OCI-LY1 (cell line): ENCODE data around the gene SELENOO.

Experiments
- H2AFZ ChIP-seq: fragments of 200-600 bp; sonication (generic), shearing (Covaris generic); 2 replicates; pipeline ENCODE4 v1.6.0; 2014; ENCODE audit warnings: antibody characterized with exemption, mild to moderate bottlenecking, low read length
- H3F3A ChIP-seq: fragments of 200-600 bp; sonication (generic), shearing (Covaris generic); 2 replicates; pipeline ENCODE4 v1.6.0; 2014; ENCODE audit warnings: mild to moderate bottlenecking, antibody characterized with exemption, low read length, moderate library complexity; ENCODE audit not compliant: insufficient read depth
- H3K27ac ChIP-seq: fragments of 200-600 bp; sonication (generic); 2 replicates; pipeline ENCODE4 v1.5.1; 2014; ENCODE audit warnings: low read length, mixed run types, mild to moderate bottlenecking, low read depth; ENCODE audit not compliant: poor library complexity, severe bottlenecking
- H3K27me3 ChIP-seq: fragments of 200-600 bp; sonication (generic); 2 replicates; pipeline ENCODE4 v1.6.0; 2014; ENCODE audit warnings: antibody characterized with exemption, mild to moderate bottlenecking, low read length, moderate library complexity; ENCODE audit not compliant: insufficient read depth
- H3K36me3 ChIP-seq: fragments of 200-600 bp; sonication (generic); 2 replicates; pipeline ENCODE4 v1.6.1; 2014; ENCODE audit warnings: mild to moderate bottlenecking, antibody characterized with exemption, low read length, moderate library complexity, mixed read lengths; ENCODE audit not compliant: insufficient read depth
- H3K4me1 ChIP-seq: fragments of 200-600 bp; sonication (generic); 2 replicates; pipeline ENCODE4 v1.5.1; 2014; ENCODE audit warnings: mild to moderate bottlenecking, low read length, moderate library complexity; ENCODE audit not compliant: insufficient read depth, severe bottlenecking
- H3K4me2 ChIP-seq: fragments of 200-600 bp; sonication (generic), shearing (Covaris generic); 2 replicates; pipeline ENCODE4 v1.6.1; 2014; ENCODE audit warnings: low read length
- H3K4me3 ChIP-seq: fragments of 200-600 bp; sonication (generic); 2 replicates; pipeline ENCODE4 v1.5.1; 2014; ENCODE audit warnings: low read length, low read depth, mild to moderate bottlenecking, mixed read lengths; ENCODE audit not compliant: poor library complexity, severe bottlenecking
- H3K79me2 ChIP-seq: fragments of 200-600 bp; shearing (Covaris generic); 2 replicates; pipeline ENCODE4 v1.6.1; 2016; ENCODE audit warnings: mixed run types, low read length, mixed read lengths; ENCODE audit not compliant: insufficient read depth
- H3K9ac ChIP-seq: fragments of 200-600 bp; sonication (generic), shearing (Covaris generic); 2 replicates; pipeline ENCODE4 v1.6.1; 2014; ENCODE audit warnings: mild to moderate bottlenecking, low read length, mixed read lengths
- H3K9me2 ChIP-seq: fragments of 200-600 bp; sonication (generic), shearing (Covaris generic); 2 replicates; pipeline ENCODE4 v1.6.1; 2014; ENCODE audit warnings: low read depth, mild to moderate bottlenecking, low read length, mixed read lengths
- H3K9me3 ChIP-seq: fragments of 200-600 bp; shearing (Covaris generic); 2 replicates; pipeline ENCODE4 v1.6.1; 2014; ENCODE audit warnings: low read length, mixed read lengths
- H4K20me1 ChIP-seq: fragments of 200-600 bp; sonication (generic), shearing (Covaris generic); 2 replicates; pipeline ENCODE4 v1.6.0; 2016; ENCODE audit warnings: mild to moderate bottlenecking, low read length; ENCODE audit not compliant: insufficient read depth
- EZH2 ChIP-seq: fragments of 200-600 bp; sonication (generic), shearing (Covaris generic); IDR thresholded peaks from 2 replicates; pipeline ENCODE4 v1.8.0; 2017; ENCODE audit warnings: borderline replicate concordance, mixed run types, mild to moderate bottlenecking, antibody characterized with exemption, low read length, moderate library complexity, mixed read lengths
- TF ChIP-seq, protein P1 (sequence below): fragments of 200-600 bp; sonication (generic), shearing (Covaris generic); IDR thresholded peaks from 2 replicates; pipeline ENCODE4 v1.5.1; 2017; ENCODE audit warnings: mild to moderate bottlenecking, antibody characterized with exemption, low read length, moderate library complexity, mixed read lengths

Gene SELENOO

DNA sequence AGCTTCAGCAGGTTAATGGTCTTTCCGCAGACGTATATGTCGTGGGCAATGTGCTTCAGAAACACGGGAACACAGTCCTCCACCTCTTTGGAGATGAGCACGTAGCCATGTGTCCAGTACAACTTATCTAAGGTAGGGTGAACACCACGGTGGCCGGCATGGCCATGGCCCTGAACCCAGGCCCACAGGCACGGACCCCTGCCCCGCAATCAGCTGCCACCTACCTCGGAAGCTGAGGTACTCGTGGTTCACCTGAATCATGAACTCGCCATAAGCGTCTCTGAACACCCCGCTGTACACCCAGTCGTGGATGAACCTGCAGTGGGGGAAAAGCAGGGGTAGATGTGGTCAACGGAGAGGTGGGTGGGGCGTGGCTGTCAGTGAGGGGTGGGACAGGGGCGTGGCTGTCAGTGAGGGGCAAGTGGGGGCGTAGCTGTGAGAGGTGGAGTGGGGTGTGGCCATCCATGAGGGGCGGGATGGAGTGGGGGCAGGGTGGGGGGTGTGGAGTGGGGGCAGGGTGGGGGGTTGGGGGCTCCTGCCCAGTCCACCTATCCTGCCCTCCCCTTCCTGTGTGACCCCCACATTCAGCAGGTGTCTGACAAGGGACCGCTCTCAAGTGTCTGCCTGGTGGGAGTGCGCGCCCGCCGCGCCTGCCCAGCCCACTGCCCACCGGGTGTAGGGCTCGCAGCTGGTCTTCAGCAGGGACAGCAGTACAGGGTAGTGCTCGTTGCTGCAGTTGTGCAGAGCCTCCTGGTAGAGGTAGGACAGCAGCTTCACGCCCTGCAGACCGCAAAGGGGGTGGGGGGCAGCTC lies 25.5 kb downstream of the SELENOO start:
- no peaks in the 10 kb centered on the region for H3K79me2 ChIP-seq
- H3K9me2 ChIP-seq = no peaks in the 10 kb centered on the region
- no peaks in the 10 kb centered on the region for H3K9me3 ChIP-seq
- H3K9ac ChIP-seq = no peak overlapping the region
- H2AFZ ChIP-seq = no peak overlapping the region
- TF ChIP-seq, protein P1, sequence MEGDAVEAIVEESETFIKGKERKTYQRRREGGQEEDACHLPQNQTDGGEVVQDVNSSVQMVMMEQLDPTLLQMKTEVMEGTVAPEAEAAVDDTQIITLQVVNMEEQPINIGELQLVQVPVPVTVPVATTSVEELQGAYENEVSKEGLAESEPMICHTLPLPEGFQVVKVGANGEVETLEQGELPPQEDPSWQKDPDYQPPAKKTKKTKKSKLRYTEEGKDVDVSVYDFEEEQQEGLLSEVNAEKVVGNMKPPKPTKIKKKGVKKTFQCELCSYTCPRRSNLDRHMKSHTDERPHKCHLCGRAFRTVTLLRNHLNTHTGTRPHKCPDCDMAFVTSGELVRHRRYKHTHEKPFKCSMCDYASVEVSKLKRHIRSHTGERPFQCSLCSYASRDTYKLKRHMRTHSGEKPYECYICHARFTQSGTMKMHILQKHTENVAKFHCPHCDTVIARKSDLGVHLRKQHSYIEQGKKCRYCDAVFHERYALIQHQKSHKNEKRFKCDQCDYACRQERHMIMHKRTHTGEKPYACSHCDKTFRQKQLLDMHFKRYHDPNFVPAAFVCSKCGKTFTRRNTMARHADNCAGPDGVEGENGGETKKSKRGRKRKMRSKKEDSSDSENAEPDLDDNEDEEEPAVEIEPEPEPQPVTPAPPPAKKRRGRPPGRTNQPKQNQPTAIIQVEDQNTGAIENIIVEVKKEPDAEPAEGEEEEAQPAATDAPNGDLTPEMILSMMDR = no peak
- TF ChIP-seq EZH2 = no peak
- no peaks in the 10 kb centered on the region for H4K20me1 ChIP-seq
- no peak overlapping the region for H3K4me3 ChIP-seq
- no peaks in the 10 kb centered on the region for H3K27me3 ChIP-seq
- no peak overlapping the region for H3K4me2 ChIP-seq
- no peaks in the 10 kb centered on the region for H3F3A ChIP-seq
- no peaks in the 10 kb centered on the region for H3K4me1 ChIP-seq
- H3K36me3 ChIP-seq = peaks cover 62% of the 10 kb centered on the region
- H3K27ac ChIP-seq = no peak overlapping the region

DNA sequence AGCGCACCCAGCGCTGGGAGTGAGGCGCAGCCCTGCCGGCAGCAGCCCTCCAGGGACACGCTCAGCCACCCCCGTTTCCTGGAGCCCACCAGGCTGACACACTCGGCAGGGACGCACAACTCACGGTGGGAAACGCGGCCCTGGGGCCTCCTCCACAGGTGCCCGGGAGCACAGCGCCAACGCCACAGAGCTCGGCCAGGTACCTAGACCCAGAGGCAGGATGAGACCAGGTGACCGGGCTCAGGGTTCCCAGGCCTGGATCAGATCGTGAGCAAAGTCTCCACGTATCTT lies 26.0 kb downstream of the SELENOO start:
- TF ChIP-seq EZH2 = no peak
- TF ChIP-seq, protein P1 = no peak
- H2AFZ ChIP-seq = no peak overlapping the region
- H3K4me1 ChIP-seq = no peaks in the 10 kb centered on the region
- no peaks in the 10 kb centered on the region for H3K9me2 ChIP-seq
- no peak overlapping the region for H3K27ac ChIP-seq
- H3K36me3 ChIP-seq = peaks cover 57% of the 10 kb centered on the region; the same call in 1 of the 2 replicates
- H3K4me3 ChIP-seq = no peak overlapping the region
- H3K79me2 ChIP-seq = no peaks in the 10 kb centered on the region
- H3K9me3 ChIP-seq = no peaks in the 10 kb centered on the region
- no peak overlapping the region for H3K4me2 ChIP-seq
- no peaks in the 10 kb centered on the region for H3K27me3 ChIP-seq
- H3F3A ChIP-seq = no peaks in the 10 kb centered on the region
- no peak overlapping the region for H3K9ac ChIP-seq
- H4K20me1 ChIP-seq = no peaks in the 10 kb centered on the region

DNA sequence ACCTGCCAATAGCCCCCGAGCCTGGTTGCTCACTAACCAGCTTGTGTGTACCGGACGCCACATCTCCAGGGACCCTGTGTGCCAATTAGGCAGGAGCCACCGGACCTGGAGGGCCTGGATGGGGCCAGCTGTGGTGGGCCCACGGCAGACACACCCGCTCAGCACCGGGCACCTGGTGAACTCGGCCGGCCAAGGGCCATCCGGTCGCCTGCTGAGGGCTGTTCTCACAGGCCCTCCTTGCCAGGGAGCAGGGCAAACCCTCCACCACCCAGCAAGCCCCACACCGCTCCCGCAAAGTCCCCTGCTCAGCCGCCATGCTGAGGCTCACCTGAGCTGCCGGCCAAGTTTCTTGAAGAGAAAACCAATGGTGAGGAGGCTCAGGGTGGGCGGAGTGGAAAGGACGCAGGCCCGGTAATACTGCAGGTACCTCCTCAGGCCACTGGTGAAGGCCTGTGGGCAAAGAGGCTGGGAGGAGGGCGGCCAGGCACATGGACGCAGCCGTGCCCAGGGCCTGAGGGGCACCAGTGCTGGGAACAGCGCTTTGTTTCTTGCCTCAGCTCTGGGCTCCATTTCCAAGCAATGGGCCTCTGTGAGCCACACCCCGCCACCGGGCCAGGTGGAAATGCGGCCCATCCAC lies 26.9 kb downstream of the SELENOO start:
- TF ChIP-seq EZH2 = no peak
- TF ChIP-seq, protein P1 = no peak
- no peak overlapping the region for H2AFZ ChIP-seq
- no peaks in the 10 kb centered on the region for H3K27me3 ChIP-seq
- H3K9ac ChIP-seq = no peak overlapping the region
- H3K36me3 ChIP-seq = peaks cover 53% of the 10 kb centered on the region
- H3K27ac ChIP-seq = no peak overlapping the region
- H3K4me1 ChIP-seq = no peaks in the 10 kb centered on the region
- no peak overlapping the region for H3K4me2 ChIP-seq
- no peaks in the 10 kb centered on the region for H3K9me2 ChIP-seq
- no peaks in the 10 kb centered on the region for H3K79me2 ChIP-seq
- no peak overlapping the region for H3K4me3 ChIP-seq
- no peaks in the 10 kb centered on the region for H4K20me1 ChIP-seq
- no peaks in the 10 kb centered on the region for H3K9me3 ChIP-seq
- H3F3A ChIP-seq = no peaks in the 10 kb centered on the region
